A673 (cell line): Measurements from ENCODE around the gene APMAP. TPM values are rescaled to one million over a fixed set of nuclear protein-coding genes. Genes with fewer than 3 reads are reported as not detected.

ENCODE experiments used
- BruUV-seq: library from RNA; stranded (reverse); fragments of 400-500 nt; replicated peaks from 2 replicates; lab custom pipeline; 2021; lab: Mats Ljungman, UMichigan
- CTCF ChIA-PET: fragments of 300-600 bp; sonication (Branson Sonifier 250); formaldehyde crosslinking; loops from one replicate; lab custom pipeline; 2022; ENCODE audit warnings: antibody characterized with exemption; lab: Charles Lee
- POLR2A ChIA-PET: fragments of 300-600 bp; sonication (Branson Sonifier 250); formaldehyde crosslinking; loops from one replicate; lab custom pipeline; 2022; ENCODE audit warnings: antibody characterized with exemption; ENCODE audit not compliant: low non-redundant PET; lab: Charles Lee
- DNase-seq: peaks from one replicate; pipeline ENCODE4 v3.0.0-alpha.2; 2015; ENCODE audit warnings: low spot score
- H3K27ac ChIP-seq: fragments of 200-600 bp; sonication (generic); 2 replicates; pipeline ENCODE4 v1.5.1; 2016; ENCODE audit warnings: mixed run types, low read depth, mild to moderate bottlenecking, mixed read lengths, antibody characterized with exemption, low read length; ENCODE audit not compliant: poor library complexity, severe bottlenecking
- H3K27me3 ChIP-seq: fragments of 200-600 bp; sonication (generic); replicated peaks from 2 replicates; pipeline ENCODE4 v1.6.1; 2017; ENCODE audit warnings: mixed run types, low read depth, mild to moderate bottlenecking, mixed read lengths, antibody characterized with exemption, low read length; ENCODE audit not compliant: insufficient read depth, poor library complexity
- H3K36me3 ChIP-seq: fragments of 200-600 bp; sonication (generic); 2 replicates; pipeline ENCODE4 v1.6.1; 2016; ENCODE audit warnings: mixed run types, mild to moderate bottlenecking, mixed read lengths, antibody characterized with exemption, low read length; ENCODE audit not compliant: insufficient read depth, poor library complexity, severe bottlenecking
- H3K4me1 ChIP-seq: fragments of 200-600 bp; sonication (generic); 2 replicates; pipeline ENCODE4 v1.6.1; 2017; ENCODE audit warnings: mixed run types, mild to moderate bottlenecking, mixed read lengths, antibody characterized with exemption, low read length; ENCODE audit not compliant: insufficient read depth, poor library complexity, severe bottlenecking
- H3K4me3 ChIP-seq: fragments of 200-600 bp; sonication (generic); 2 replicates; pipeline ENCODE4 v1.5.1; 2016; ENCODE audit warnings: low read depth, mixed run types, mild to moderate bottlenecking, mixed read lengths, low read length; ENCODE audit not compliant: poor library complexity, severe bottlenecking
- H3K9me3 ChIP-seq: fragments of 200-600 bp; sonication (generic); 2 replicates; pipeline ENCODE4 v1.6.1; 2016; ENCODE audit warnings: mixed run types, low read depth, mild to moderate bottlenecking, mixed read lengths, antibody characterized with exemption, low read length; ENCODE audit not compliant: poor library complexity, severe bottlenecking
- EZH2 ChIP-seq: fragments of 200-600 bp; sonication (generic); IDR thresholded peaks from 2 replicates; pipeline ENCODE4 v1.6.1; 2017; ENCODE audit warnings: borderline replicate concordance, low read depth, mild to moderate bottlenecking, mixed read lengths, antibody characterized with exemption, low read length; ENCODE audit not compliant: poor library complexity, severe bottlenecking
- intact Hi-C: fragments of 100-400 bp; cut with micrococcal nuclease; formaldehyde crosslinking; loops from one replicate; pipeline ENCODE4 v1.10.0; 2022; ENCODE audit not compliant: unreplicated experiment
- total RNA-seq: library from RNA; stranded (reverse); gene quantifications from 2 replicates; pipeline ENCODE4 v1.2.3, GENCODE V29; 2021
- TF ChIP-seq, protein P1 (sequence below): fragments of 300-800, 200-600 bp; sonication (generic); conservative IDR thresholded peaks from 2 replicates; pipeline ENCODE4 v1.5.1; 2017; ENCODE audit warnings: low read depth, mild to moderate bottlenecking, antibody characterized with exemption, low read length, moderate library complexity, mixed read lengths

The APMAP gene
- total RNA-seq, 1 experiment from 2014 or later = 70.3 TPM

- Histone ChIP-seq H3K36me3 (no peaks in the 10 kb centered on the region), H3K9me3 (no peaks in the 10 kb centered on the region), H3K27ac (no peak overlapping the region), H3K4me3 (no peak overlapping the region), H3K4me1 (no peaks in the 10 kb centered on the region), H3K27me3 (no peaks in the 10 kb centered on the region)
- no peak for TF ChIP-seq EZH2
- TF ChIP-seq, protein P1, sequence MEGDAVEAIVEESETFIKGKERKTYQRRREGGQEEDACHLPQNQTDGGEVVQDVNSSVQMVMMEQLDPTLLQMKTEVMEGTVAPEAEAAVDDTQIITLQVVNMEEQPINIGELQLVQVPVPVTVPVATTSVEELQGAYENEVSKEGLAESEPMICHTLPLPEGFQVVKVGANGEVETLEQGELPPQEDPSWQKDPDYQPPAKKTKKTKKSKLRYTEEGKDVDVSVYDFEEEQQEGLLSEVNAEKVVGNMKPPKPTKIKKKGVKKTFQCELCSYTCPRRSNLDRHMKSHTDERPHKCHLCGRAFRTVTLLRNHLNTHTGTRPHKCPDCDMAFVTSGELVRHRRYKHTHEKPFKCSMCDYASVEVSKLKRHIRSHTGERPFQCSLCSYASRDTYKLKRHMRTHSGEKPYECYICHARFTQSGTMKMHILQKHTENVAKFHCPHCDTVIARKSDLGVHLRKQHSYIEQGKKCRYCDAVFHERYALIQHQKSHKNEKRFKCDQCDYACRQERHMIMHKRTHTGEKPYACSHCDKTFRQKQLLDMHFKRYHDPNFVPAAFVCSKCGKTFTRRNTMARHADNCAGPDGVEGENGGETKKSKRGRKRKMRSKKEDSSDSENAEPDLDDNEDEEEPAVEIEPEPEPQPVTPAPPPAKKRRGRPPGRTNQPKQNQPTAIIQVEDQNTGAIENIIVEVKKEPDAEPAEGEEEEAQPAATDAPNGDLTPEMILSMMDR = no peak
- BruUV-seq = no TSS peak
- intact Hi-C loops = no loop called here
- CTCF ChIA-PET = no interaction called here
- no peak for DNase-seq
- POLR2A ChIA-PET = no interaction called here
These were observed 36.3 kb downstream of the APMAP start for GRCh38 chr20:24956001-24956841.

- intact Hi-C loops = no loop called here
- Histone ChIP-seq H3K27ac (no peak overlapping the region), H3K27me3 (no peaks in the 10 kb centered on the region), H3K4me1 (no peaks in the 10 kb centered on the region), H3K4me3 (no peak overlapping the region), H3K36me3 (no peaks in the 10 kb centered on the region), H3K9me3 (no peaks in the 10 kb centered on the region)
- no TSS peak for BruUV-seq
- TF ChIP-seq EZH2 = no peak
- TF ChIP-seq, protein P1 = no peak
- no peak for DNase-seq
- ChIA-PET POLR2A (no interaction called here), CTCF (no interaction called here)
These were observed 37.5 kb downstream of the APMAP start for GRCh38 chr20:24955045-24955444.

GRCh38 chr20:24954566-24954965, 38.0 kb downstream of the APMAP start:
- no peak for TF ChIP-seq EZH2
- TF ChIP-seq, protein P1 = no peak
- no peak for DNase-seq
- no peak overlapping the region for H3K27ac ChIP-seq
- CTCF ChIA-PET = no interaction called here
- no peaks in the 10 kb centered on the region for H3K9me3 ChIP-seq
- H3K4me3 ChIP-seq = no peak overlapping the region
- H3K36me3 ChIP-seq = no peaks in the 10 kb centered on the region
- intact Hi-C loops = no loop called here
- POLR2A ChIA-PET = no interaction called here
- H3K27me3 ChIP-seq = no peaks in the 10 kb centered on the region
- BruUV-seq = no TSS peak
- no peaks in the 10 kb centered on the region for H3K4me1 ChIP-seq
